Progenitor cell of endocrine pancreas (in vitro differentiated cells): ENCODE measurements around the gene DBH. TPM values are rescaled to one million over a fixed set of nuclear protein-coding genes. Genes with fewer than 3 reads are reported as not detected.

Experiments used
- DNase-seq: peaks from one replicate; pipeline ENCODE4 v3.0.0; 2021; ENCODE audit warnings: low spot score; ENCODE audit not compliant: unreplicated experiment
- H3K27ac Mint-ChIP-seq: 2 replicates; pipeline ENCODE4 v1.8.0; 2021; ENCODE audit warnings: mild to moderate bottlenecking, moderate library complexity, mixed read lengths
- H3K27me3 Mint-ChIP-seq: 2 replicates; pipeline ENCODE4 v1.8.0; 2021; ENCODE audit warnings: mixed read lengths
- H3K36me3 Mint-ChIP-seq: 2 replicates; pipeline ENCODE4 v1.8.0; 2022; ENCODE audit warnings: mixed read lengths; ENCODE audit not compliant: insufficient read depth
- H3K4me1 Mint-ChIP-seq: 2 replicates; pipeline ENCODE4 v1.8.0; 2021; ENCODE audit warnings: low read depth, mixed read lengths
- H3K4me3 Mint-ChIP-seq: 2 replicates; pipeline ENCODE4 v1.8.0; 2021; ENCODE audit warnings: low read depth, mild to moderate bottlenecking, moderate library complexity, mixed read lengths
- H3K9me3 Mint-ChIP-seq: 2 replicates; pipeline ENCODE4 v1.8.0; 2021; ENCODE audit warnings: low read depth, mixed read lengths
- total RNA-seq: library from RNA; stranded (reverse); gene quantifications from 2 replicates; pipeline ENCODE4 v1.2.1, GENCODE V29; 2021
- TF ChIP-seq, protein P1 (sequence below): fragments of 200-600 bp; sonication (generic); IDR thresholded peaks from one replicate; pipeline ENCODE4 v1.5.0; 2021; ENCODE audit warnings: antibody characterized with exemption, mild to moderate bottlenecking; ENCODE audit not compliant: unreplicated experiment

Gene DBH
- total RNA-seq, 1 donor from 2014 or later: not detected

DNA sequence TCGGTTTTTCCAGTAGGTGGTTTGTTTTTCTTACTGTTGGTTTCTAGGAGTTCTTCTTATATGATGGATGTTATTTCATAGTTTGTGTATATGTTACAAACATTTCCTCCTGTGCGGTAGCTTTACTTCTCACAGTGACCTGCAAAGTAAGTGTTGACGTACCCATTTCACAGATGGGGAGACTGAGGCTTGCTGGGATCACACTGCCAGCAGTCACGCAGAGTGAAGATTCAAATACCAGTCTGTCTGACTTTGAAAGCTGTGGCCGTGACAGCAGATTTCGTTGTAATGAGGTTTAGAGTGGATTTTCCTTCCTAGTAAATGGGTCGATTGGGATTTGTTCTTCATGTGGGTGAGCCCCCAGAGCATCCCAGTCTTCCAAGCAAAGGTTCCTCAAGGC lies 13.0 kb downstream of the DBH start:
- Mint-ChIP-seq H3K4me1 (no peaks in the 10 kb centered on the region), H3K9me3 (no peaks in the 10 kb centered on the region), H3K27me3 (peaks cover 30% of the 10 kb centered on the region), H3K4me3 (no peak overlapping the region), H3K27ac (no peak overlapping the region), H3K36me3 (no peaks in the 10 kb centered on the region)
- TF ChIP-seq, protein P1, sequence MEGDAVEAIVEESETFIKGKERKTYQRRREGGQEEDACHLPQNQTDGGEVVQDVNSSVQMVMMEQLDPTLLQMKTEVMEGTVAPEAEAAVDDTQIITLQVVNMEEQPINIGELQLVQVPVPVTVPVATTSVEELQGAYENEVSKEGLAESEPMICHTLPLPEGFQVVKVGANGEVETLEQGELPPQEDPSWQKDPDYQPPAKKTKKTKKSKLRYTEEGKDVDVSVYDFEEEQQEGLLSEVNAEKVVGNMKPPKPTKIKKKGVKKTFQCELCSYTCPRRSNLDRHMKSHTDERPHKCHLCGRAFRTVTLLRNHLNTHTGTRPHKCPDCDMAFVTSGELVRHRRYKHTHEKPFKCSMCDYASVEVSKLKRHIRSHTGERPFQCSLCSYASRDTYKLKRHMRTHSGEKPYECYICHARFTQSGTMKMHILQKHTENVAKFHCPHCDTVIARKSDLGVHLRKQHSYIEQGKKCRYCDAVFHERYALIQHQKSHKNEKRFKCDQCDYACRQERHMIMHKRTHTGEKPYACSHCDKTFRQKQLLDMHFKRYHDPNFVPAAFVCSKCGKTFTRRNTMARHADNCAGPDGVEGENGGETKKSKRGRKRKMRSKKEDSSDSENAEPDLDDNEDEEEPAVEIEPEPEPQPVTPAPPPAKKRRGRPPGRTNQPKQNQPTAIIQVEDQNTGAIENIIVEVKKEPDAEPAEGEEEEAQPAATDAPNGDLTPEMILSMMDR: no peak
- no peak for DNase-seq

DNA sequence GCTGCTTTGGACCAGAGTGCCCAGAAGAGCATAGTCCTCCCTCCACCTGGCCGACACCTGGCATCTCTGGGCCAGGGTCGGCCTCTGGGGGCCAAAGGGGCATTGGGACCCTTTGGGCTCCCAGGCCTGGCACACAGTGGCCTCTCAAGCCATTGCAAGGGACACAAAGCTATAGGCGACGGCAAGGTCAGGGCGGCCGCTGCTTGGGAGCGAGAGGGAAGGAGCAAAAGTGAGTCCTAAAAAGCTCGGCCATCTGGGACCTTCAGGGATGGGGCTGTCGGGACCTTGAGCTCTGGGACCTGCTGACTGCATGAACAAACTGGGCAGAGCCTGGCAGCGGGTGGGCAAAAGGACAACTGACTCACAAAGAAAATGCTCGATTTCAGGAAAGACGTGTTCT lies 13.9 kb downstream of the DBH start:
- TF ChIP-seq, protein P1: no peak
- no peak overlapping the region for H3K4me3 Mint-ChIP-seq
- no peaks in the 10 kb centered on the region for H3K9me3 Mint-ChIP-seq
- peaks cover 24% of the 10 kb centered on the region for H3K27me3 Mint-ChIP-seq
- no peak for DNase-seq
- no peak overlapping the region for H3K27ac Mint-ChIP-seq
- no peaks in the 10 kb centered on the region for H3K36me3 Mint-ChIP-seq
- H3K4me1 Mint-ChIP-seq: no peaks in the 10 kb centered on the region

DNA sequence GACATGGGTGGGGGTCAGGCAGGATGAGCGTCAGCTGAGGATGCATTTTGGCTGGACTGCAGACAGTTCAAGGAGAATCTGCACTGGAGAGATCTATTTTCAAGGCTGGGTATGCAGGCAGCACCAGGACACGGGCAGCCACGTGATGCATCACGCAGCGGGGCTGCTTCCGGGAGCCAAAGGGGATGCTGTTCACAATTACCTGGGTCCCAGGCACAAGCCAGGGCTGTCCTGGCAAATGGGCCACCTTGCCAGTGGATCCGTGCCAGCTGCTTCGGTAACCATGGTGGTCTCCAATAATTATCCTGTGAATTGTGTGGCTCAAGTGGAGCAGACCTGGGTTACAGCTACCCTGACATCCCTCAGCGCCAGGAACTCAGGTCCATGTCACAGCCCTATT lies 17.5 kb downstream of the DBH start:
- no peak for DNase-seq
- no peaks in the 10 kb centered on the region for H3K36me3 Mint-ChIP-seq
- H3K27me3 Mint-ChIP-seq: peaks cover 35% of the 10 kb centered on the region
- TF ChIP-seq, protein P1: no peak
- H3K27ac Mint-ChIP-seq: no peak overlapping the region
- no peak overlapping the region for H3K4me3 Mint-ChIP-seq
- no peaks in the 10 kb centered on the region for H3K9me3 Mint-ChIP-seq
- peaks cover 2% of the 10 kb centered on the region for H3K4me1 Mint-ChIP-seq

DNA sequence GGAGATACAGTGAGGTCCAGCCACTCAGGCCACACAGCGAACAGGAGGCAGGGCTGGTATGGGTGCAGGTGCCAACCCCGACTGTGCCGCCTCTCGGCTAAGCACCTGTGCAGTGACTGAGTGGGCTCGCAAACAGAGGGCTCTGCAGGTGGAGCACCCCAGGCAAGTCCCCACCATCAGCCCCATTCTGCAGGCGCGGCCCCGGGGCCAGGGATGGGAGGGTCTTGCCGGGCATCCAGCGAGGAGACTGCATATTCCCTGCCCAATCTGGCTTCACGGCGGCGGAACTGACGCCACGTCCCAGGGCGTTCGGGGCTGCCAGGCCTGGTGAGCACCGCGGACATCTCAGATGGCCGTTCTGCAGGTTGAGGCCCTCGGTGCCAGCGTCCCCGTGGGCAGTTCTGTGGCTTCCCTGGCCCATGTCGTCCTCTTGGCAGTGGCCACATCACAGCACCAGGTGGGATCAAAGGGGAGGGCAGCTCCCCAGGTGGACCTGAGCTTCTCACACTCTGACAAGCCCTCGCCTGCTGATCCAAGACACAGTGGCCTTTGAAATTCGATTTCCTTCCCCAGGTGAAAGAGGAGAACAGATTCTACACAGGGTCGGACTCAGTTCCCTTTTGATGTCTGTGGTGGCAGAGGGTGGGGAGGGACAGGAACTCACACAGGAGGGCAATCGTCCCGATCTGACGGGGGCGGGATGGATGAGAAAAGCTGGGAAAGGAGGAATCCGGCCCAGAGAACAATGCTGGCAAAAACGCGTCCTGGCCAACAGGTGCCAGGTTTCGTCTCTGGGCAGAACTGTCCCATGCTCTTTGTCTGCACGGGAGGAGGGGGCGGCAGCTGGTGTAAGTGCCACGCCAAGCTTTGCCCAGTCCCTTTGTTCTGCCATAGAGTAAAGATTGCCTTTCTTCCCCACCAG lies 18.8 kb downstream of the DBH start:
- no peaks in the 10 kb centered on the region for H3K36me3 Mint-ChIP-seq
- H3K4me1 Mint-ChIP-seq: peaks cover 4% of the 10 kb centered on the region
- H3K27ac Mint-ChIP-seq: no peak overlapping the region
- no peaks in the 10 kb centered on the region for H3K9me3 Mint-ChIP-seq
- H3K4me3 Mint-ChIP-seq: no peak overlapping the region
- TF ChIP-seq, protein P1: no peak
- H3K27me3 Mint-ChIP-seq: peaks cover 41% of the 10 kb centered on the region
- DNase-seq: no peak

DNA sequence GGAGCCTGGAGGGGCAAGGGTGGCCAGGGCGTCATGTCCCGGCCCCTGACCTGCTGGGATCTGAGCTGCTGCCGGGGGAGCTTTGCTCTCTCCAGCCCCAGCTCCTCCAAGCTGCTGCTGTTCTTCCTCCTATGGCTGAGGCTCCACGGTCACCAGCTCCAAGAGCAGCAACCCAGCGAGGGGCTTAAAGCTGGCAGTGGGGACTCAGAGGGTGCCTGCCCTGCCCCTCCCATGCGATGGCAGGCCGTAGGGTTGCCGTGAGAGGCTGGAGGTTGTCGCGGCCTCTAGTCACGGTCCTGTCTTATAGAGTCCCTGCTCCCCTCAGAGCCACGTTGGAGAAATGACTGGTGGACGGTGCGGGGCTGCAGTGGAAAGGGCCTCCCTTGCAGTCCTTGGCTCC lies 19.5 kb downstream of the DBH start:
- Mint-ChIP-seq H3K4me3 (no peak overlapping the region), H3K27ac (no peak overlapping the region), H3K36me3 (no peaks in the 10 kb centered on the region), H3K4me1 (peaks cover 4% of the 10 kb centered on the region), H3K9me3 (no peaks in the 10 kb centered on the region), H3K27me3 (peaks cover 40% of the 10 kb centered on the region)
- DNase-seq: no peak
- TF ChIP-seq, protein P1: no peak
